ENCODE data around the gene PSMB4.

The PSMB4 gene

GRCh38 chr1:151447696-151448095, 48.3 kb downstream of the PSMB4 start:
- no peaks in the 10 kb centered on the region for H3K27me3 ChIP-seq (ENCODE audit: insufficient read depth, poor library complexity, severe bottlenecking)
- peaks cover 12% of the 10 kb centered on the region for H3K4me1 ChIP-seq (ENCODE audit: insufficient read depth, poor library complexity, severe bottlenecking)
- no peak overlapping the region for H3K27ac ChIP-seq (ENCODE audit: poor library complexity, severe bottlenecking)
- H3K4me3 ChIP-seq (ENCODE audit: severe bottlenecking) = no peak overlapping the region
- TF ChIP-seq CTCF (IDR thresholded peaks at IDR 0.05; ENCODE audit: poor library complexity, severe bottlenecking) = no peak
- ATAC-seq (ENCODE audit: low read depth) (no peak), DNase-seq (ENCODE audit: low spot score) (no peak)
- no peaks in the 10 kb centered on the region for H3K9me3 ChIP-seq (ENCODE audit: severe bottlenecking)
- H3K36me3 ChIP-seq (ENCODE audit: low read depth) = peaks cover 11% of the 10 kb centered on the region; the same call in 1 of the 2 replicates

Data from RWPE2 (cell line).